DMS153 (cell line): ENCODE data around the gene VEGFB.
"Not testable (repeated sequence)": the region's sequence is repeated elsewhere in the genome, so short reads cannot be mapped to it uniquely, and the experiment has no call there.

Source experiments
- DNase-seq: peaks from one replicate; lab custom pipeline; 2025; lab: John Stamatoyannopoulos, UW

VEGFB gene

DNA sequence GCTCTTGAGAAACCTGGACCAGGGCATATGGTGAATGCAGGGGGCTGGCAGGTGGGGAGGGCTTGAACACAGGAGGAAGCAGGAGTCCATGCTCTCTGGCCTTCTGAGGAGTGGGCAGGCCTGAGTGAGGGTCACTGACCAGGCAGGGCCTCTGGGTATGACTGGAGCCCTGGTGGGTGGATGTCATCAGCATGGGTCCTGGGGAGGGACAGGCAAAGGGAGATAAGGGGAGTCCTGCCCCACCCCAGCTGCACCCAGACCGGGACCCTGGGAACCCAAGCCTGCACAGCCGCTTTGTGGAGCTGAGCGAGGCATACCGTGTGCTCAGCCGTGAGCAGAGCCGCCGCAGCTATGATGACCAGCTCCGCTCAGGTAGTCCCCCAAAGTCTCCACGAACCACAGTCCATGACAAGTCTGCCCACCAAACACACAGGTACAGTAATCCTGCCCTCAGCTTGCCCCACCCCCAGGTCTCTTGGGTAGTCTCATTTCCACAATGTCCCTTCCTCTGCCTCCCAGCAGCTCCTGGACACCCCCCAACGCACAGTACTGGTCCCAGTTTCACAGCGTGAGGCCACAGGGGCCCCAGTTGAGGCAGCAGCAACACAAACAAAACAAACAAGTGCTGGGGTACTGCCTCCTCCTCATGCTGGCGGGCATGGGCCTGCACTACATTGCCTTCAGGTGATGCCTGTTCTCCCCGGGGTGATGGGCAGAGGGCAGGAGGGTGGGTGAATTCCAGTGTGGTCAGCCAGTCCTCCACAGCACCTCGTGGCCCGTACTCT, 2.0 kb upstream of the VEGFB start:
- DNase-seq = no peak

- DNase-seq = no peak
These were observed 1.4 kb upstream of the VEGFB start for GRCh38 chr11:64232967-64233315.

GRCh38 chr11:64234647-64235379, 429 bp downstream of the VEGFB start:
- DNase-seq = no peak

DNA sequence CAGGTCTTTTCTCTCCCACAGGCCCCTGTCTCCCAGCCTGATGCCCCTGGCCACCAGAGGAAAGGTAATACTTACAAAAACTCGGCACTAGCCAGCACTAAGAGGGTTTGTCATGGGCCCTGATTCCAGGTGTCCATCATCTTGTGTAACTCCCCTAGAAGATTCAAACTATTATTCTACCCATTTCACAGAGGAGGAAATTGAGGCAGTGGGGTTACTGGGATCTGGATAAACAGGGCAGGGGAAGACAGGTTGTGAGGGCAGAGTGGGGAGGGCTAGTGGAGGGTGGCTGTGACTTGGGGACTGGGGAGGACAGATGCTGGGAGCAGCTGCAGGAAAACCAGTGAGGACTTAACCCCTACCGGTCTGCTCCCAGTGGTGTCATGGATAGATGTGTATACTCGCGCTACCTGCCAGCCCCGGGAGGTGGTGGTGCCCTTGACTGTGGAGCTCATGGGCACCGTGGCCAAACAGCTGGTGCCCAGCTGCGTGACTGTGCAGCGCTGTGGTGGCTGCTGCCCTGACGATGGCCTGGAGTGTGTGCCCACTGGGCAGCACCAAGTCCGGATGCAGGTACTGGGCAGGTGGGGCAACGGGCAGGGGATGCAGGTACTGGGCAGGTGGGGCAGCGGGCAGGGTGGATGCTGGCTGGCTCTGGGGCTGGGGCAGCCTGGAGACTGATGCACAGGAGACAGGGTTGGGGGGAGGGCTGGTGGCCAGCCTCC, 1.2 kb downstream of the VEGFB start:
- DNase-seq = no peak

DNA sequence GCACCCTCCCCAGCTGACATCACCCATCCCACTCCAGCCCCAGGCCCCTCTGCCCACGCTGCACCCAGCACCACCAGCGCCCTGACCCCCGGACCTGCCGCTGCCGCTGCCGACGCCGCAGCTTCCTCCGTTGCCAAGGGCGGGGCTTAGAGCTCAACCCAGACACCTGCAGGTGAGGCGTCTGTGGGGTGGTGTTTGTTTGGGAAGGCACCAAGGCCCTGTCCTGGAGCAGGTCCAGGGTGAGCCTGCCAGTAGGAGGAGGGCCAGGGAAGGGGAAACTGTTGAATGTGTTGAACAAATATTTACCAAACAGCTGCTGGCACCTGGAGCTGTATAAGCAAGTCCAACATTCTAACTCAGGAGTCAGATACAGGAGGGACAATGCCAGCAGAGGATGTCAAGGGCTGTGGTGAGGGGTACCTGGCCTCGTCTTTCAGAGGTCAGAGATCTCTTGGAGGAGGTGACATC, 3.1 kb downstream of the VEGFB start:
- peak; percentile 98 for DNase-seq

GRCh38 chr11:64238076-64238475, 3.7 kb downstream of the VEGFB start:
- DNase-seq = no peak

DNA sequence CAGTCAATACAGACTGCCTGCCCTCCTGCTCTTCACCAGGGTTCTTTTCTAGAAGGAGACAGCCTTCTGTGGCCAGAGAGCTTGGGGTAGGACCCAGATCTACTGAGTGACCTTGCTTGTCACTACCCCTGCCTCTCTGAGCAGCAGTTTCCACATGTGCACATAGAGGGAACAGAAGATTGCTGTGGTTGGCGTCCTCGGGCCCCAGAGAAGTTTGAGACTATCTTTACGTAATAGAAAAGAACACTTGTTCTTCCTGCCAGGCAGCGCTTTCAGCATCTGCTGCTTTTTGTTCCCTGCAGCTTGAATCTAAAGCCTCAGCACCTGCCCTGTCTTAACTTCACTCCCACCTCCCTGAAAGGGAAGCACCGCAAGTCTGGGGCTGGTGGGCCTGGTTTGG, 4.6 kb downstream of the VEGFB start:
- no peak for DNase-seq

DNA sequence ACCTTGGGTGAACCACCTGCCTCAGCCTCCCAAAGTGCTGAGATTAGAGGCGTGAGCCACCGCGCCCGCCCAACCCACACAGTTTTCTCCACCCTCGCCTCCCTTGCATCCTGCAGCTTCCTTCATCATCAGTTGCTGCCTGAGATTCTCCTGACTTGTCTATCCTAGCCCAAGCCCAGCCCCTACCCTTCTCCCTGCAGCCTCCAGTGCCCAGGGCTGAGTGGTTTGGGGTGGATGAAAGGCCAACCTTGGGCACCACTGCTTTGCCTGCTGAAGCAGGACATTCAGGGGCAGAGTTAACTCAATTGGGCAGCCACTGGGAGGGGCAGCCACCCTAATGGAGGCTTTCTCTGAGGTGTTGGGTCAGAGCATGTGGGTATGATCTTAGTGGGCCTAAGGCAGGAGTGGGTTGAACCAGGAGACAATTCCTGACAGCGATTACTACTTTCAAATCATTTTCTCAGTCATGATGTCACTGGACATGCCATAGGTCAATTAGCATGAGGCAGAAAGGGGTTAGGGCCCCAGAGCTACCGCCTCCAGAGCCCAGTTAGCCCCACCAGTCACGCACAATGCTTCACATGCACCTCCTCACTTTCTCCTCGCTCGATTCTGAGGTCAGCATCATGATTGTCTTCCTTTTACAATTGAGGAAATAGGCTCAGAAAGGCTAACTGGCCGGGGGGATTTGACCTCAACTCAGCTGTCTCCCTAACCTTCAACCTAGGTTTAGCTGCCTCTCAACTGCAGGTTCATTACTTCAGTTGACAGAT, 5.5 kb downstream of the VEGFB start:
- DNase-seq = peak; percentile 53

DNA sequence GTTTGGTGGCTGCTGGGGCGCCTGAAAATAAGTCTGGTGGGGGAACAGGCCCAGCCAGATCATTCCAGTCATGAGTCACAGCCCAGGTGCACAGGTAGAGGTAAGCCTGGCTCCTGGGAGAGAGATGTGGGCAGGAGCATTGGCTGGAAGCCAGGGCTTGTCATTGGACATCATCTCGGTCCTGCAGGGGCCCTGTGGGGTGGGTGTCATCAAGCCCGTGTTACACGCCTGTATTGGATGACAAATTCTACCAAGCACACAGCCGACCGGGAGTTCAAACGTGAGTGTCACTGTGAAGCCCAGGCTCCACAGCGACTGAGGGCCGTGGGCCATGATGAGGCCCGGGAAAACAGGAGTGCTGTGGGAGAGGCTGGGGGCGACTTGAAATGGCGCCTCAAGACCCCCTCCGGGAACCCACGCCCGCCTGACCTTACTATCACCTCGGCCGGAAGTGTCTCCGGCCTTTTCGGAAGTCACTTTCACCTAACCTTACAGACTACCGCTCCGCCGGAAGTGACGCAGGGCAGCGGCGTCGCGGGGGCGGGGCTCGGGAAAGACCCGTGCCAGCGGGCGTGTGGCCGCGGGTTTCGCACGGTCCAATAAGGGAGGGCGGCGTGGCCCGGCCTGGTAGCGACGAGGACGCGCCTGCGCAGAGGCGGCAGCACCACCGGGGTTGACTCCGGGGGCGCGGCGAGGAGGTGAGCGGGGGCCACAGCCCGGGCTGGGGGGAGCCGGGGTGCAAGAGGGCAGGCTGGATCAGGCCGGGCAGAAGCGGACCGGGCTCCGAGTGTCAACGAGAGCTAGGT, 6.3 kb downstream of the VEGFB start, which contains the start of gene FKBP2:
TSS of gene FKBP2 (plus strand) at position 661 of the 806 bp plus-strand sequence. CDS start 1,293 bp downstream, outside the sequence.
- peak; percentile 95 for DNase-seq

DNA sequence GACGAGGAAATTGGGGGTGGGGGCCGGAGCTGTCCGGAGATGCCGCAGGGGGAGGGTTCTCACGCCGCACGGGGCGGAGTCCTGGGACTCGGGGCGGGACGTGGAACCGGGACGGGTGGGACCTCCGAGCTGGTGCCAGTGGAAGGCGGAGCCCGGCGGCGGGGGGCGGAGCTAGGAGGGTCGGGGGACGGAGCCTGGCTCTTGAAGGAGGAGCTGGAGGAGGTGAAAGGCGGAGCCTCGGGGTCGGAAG, 6.8 kb downstream of the VEGFB start:
- DNase-seq = peak; percentile 93

DNA sequence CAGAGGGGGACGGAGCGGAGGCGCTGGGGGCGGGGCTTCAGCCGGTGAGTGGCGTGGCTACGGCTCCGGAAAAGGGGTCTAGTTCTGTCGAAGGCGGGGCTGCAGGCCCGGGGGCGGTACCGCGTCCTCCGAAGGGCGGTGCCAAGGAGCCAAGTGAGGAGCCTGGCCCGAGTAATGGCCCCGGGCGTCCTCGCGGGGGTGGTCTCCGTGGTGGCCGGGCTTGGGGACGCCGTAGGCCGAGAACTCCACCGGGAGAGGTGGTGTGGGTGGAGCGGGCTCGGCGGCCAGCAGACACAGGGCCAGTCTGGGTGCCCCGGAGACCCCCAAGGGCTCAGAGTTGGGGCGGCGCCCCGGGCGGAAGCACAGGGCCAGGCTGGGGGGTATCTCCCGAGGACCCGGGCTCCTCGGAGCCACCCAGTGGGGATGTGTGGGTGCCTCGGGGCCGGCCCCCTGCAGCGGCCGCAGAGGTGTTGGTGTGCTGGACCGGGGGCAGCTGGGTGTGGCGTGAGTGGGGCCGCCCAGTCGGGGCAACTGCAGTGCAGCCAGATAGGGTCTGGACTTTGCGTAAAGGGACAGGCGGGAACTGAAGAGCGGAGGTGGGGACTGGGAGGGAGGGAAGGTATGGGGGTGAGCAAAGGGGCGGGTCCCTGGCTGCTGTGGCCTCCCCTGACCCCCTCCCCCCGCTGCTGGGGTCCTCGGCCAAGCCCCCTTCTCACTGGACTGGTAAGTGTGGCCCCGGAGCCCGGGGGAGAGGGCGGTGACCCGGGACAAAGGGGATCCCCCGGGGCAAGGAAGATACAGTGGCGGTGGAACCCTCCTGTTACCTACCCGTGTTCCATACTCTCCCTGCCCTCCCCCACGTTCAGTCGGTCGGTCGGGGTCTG, 7.3 kb downstream of the VEGFB start:
- DNase-seq = no peak

DNA sequence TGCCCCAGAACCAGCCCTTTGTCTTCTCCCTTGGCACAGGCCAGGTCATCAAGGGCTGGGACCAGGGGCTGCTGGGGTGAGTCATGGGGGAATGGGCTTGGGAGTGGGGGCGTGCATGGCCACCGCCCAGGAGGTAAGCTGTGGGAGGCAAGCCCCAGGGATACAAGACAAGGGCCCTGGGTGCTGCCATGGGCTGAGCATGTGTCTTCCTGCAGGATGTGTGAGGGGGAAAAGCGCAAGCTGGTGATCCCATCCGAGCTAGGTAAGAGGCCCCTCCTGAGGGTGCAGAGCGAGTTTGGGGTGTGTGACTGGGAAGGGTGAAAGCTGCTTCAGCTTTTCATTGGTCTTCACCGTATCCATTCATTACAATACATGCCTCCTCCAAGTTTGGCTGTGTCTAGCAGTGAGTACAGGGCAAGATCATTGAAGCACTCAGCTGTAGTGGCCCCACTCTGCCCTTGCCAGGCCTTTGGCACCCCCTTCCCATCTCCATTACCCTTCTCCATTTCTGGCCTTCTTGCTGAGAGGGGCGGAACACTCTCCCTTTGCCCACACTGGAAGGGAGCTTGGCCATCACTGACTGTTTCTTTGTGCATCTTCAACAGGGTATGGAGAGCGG, 9.0 kb downstream of the VEGFB start:
- no peak for DNase-seq

DNA sequence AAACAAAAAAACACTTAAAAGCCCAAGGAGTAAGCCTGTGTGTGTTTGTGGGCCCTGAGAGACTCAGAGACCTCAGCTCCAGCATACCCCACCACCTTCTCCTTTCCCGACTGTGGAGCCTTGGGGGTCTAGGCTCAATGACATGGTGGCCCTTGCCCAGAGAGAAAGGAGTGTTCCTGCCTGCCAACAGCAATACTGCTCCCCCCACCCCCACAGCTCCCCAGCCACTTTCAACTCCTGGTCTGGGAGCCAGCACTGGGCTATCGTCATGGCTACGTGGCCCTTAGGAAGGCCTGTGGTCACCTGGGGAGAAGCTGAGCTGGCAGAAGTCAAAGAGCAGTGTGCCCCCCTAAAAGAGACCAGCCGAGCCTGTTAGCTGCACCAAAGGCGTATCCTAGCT, 9.7 kb downstream of the VEGFB start:
- DNase-seq = no peak

DNA sequence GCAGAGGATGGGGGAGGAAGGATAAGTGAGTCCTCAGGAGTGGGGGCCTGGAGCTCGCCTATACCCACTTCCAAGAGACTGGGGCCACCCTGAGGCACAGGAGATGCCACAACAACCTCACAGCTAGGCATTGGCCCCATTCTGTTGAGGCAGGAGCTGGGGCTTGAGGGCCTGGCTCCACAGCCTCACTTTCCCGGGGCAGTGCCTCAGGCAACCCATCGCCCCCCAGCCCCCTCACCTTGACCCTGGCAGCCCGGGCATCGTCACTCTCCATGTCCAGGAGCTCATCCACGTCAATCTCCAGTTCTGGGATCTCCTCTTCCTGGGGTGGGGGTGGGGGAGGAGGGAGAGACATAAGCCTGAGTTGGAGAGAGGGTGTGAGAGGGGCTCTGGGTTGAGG, 10.6 kb downstream of the VEGFB start:
- no peak for DNase-seq

DNA sequence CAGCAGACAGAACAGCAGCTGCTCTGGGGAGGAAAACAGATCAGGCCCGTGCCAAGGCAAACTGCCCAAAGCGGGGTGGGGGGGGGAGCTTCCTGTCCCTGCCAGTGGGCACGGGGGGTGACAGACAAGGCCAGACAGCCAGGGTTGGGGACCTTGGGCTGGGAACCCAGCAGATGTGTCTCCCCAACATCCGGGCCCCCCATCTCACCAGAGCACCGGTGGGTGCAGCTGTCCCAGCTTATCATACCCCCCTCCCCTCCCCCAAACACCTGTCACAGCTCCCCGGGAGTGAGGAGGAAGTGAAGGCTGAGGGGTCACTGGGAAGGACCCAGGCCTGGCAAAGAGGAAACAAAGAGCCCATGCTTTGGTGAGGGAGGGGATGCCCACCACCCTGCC, 11.0 kb downstream of the VEGFB start:
- DNase-seq = no peak

DNA sequence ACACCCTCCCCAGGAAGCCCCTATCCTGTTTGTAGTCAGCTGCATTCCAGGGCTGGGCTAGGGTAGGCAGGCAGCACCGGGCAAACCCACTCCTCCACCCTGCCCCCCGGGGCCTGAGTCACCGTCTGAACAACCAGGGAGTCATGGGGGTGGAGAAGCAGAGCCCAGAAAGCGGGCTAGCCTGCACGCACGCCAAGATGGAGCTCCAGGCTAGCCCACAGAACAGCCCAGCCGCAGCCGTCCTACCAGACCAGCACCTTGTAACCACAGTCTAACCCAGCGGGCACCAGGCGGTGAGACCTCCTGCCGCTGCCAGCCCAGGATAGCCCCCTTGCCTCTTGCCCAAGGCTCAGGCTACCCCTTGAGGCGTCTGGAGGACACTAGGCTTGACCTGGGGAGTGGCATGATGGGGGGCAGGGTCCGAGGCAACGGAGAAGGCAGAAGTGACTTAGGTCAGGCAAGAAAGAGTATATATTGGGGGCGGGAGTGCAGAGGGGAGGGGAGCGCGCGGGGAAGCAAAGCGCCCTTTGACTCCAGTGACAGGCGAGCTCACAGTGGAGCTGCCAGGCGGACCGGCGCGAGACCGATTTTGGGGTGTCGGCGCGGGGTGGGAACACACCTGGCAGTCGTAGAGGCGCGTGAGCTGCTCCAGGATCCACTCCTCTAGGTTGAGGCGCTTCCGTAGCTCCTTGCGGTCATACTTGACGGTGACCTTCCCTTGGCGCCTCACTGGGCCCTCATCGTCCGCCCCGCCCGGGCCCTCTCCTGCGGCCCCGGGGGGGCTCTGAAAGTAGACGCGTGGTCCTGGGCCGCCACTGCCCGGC, 11.6 kb downstream of the VEGFB start:
- DNase-seq = peak; percentile 46

GRCh38 chr11:64246621-64246870, 12.2 kb downstream of the VEGFB start:
- not testable (repeated sequence) for DNase-seq

GRCh38 chr11:64246871-64247728, 12.7 kb downstream of the VEGFB start, which contains the start of gene PPP1R14B:
PPP1R14B (minus strand) TSS chr11:64246943; CDS start chr11:64246673, 270 bp downstream.
- DNase-seq = peak; percentile 61
